ENCODE results near the gene SLC2A4RG. TPM values are rescaled to one million over a fixed set of nuclear protein-coding genes. Genes with fewer than 3 reads are reported as not detected.

SLC2A4RG gene
- total RNA-seq, 4 donors from 2014 or later, result 10.5 to 120 (median 41.0) TPM

GRCh38 chr20:63787302-63787701 lies 47.7 kb downstream of the SLC2A4RG start:
- Histone ChIP-seq H3K36me3 (no peaks in the 10 kb centered on the region), H3K27me3 (no peaks in the 10 kb centered on the region), H3K9me3 (no peaks in the 10 kb centered on the region), H3K27ac (no peak overlapping the region), H3K4me3 (no peak overlapping the region), H3K4me1 (no peaks in the 10 kb centered on the region)
- TF ChIP-seq CTCF (IDR thresholded peaks at IDR 0.05) (no peak), POLR2A (IDR thresholded peaks at IDR 0.05) (no peak)
- intact Hi-C loops (cut with DNase I; ENCODE audit: low total_unique reads), result loop anchor here (10.0 kb wide), 1 partner anchor 77 kb away; the partner anchor contains the start of genes ABHD16B and TPD52L2
- no peak for DNase-seq

GRCh38 chr20:63787749-63788148 lies 48.2 kb downstream of the SLC2A4RG start:
- H3K4me3 ChIP-seq, result no peak overlapping the region
- H3K27ac ChIP-seq, result no peak overlapping the region
- H3K9me3 ChIP-seq, result no peaks in the 10 kb centered on the region
- TF ChIP-seq CTCF (IDR thresholded peaks at IDR 0.05), result no peak
- TF ChIP-seq POLR2A (IDR thresholded peaks at IDR 0.05), result no peak
- no peaks in the 10 kb centered on the region for H3K4me1 ChIP-seq
- DNase-seq, result no peak
- no peaks in the 10 kb centered on the region for H3K36me3 ChIP-seq
- no peaks in the 10 kb centered on the region for H3K27me3 ChIP-seq
- intact Hi-C loops (cut with DNase I; ENCODE audit: low total_unique reads), result loop anchor here (10.0 kb wide), 1 partner anchor 77 kb away; the partner anchor contains the start of genes ABHD16B and TPD52L2

GRCh38 chr20:63789836-63790571 lies 50.4 kb downstream of the SLC2A4RG start:
- Histone ChIP-seq H3K36me3 (no peaks in the 10 kb centered on the region), H3K27me3 (no peaks in the 10 kb centered on the region), H3K27ac (no peak overlapping the region), H3K4me3 (no peak overlapping the region), H3K4me1 (no peaks in the 10 kb centered on the region), H3K9me3 (no peaks in the 10 kb centered on the region)
- no peak for DNase-seq
- TF ChIP-seq CTCF (IDR thresholded peaks at IDR 0.05), result no peak
- TF ChIP-seq POLR2A (IDR thresholded peaks at IDR 0.05), result no peak
- intact Hi-C loops (cut with DNase I; ENCODE audit: low total_unique reads), result loop anchor here (10.0 kb wide), 1 partner anchor 75 kb away; the partner anchor contains the start of genes ABHD16B and TPD52L2

GRCh38 chr20:63790572-63791168 lies 51.1 kb downstream of the SLC2A4RG start:
- Histone ChIP-seq H3K27ac (peak overlapping the region; percentile 70 to 71), H3K36me3 (no peaks in the 10 kb centered on the region), H3K4me3 (no peak overlapping the region), H3K9me3 (no peaks in the 10 kb centered on the region), H3K4me1 (no peaks in the 10 kb centered on the region), H3K27me3 (no peaks in the 10 kb centered on the region)
- DNase-seq, result no peak
- no peak for TF ChIP-seq CTCF (IDR thresholded peaks at IDR 0.05)
- TF ChIP-seq POLR2A (IDR thresholded peaks at IDR 0.05), result no peak
- intact Hi-C loops (cut with DNase I; ENCODE audit: low total_unique reads), result no loop called here

GRCh38 chr20:63791497-63792156 lies 52.1 kb downstream of the SLC2A4RG start:
- Histone ChIP-seq H3K4me1 (no peaks in the 10 kb centered on the region), H3K27me3 (no peaks in the 10 kb centered on the region), H3K9me3 (no peaks in the 10 kb centered on the region), H3K27ac (peak overlapping the region; percentile 70 to 71), H3K4me3 (no peak overlapping the region), H3K36me3 (no peaks in the 10 kb centered on the region)
- TF ChIP-seq CTCF (IDR thresholded peaks at IDR 0.05) (no peak), POLR2A (IDR thresholded peaks at IDR 0.05) (no peak)
- DNase-seq, result peak; percentile 54 to 72
- intact Hi-C loops (cut with DNase I; ENCODE audit: low total_unique reads), result no loop called here
